Osteocyte (in vitro differentiated cells): ENCODE data around the gene CORO2A. TPM values are rescaled to one million over a fixed set of nuclear protein-coding genes. Genes with fewer than 3 reads are reported as not detected.
A peak's percentile ranks its signal among the peaks of the same experiment; 100 is the strongest.
"Not testable (repeated sequence)": the region's sequence is repeated elsewhere in the genome, so short reads cannot be mapped to it uniquely, and the experiment has no call there.

Experiments
- DNase-seq: peaks from one replicate; pipeline ENCODE4 v3.0.0; 2021; ENCODE audit warnings: mixed read lengths; ENCODE audit not compliant: unreplicated experiment; ENCODE audit errors: extremely low spot score
- H3K27ac Mint-ChIP-seq: one replicate; pipeline ENCODE4 v1.8.0; 2021; ENCODE audit warnings: mild to moderate bottlenecking, mixed read lengths; ENCODE audit not compliant: unreplicated experiment
- H3K27me3 Mint-ChIP-seq: one replicate; pipeline ENCODE4 v1.8.0; 2021; ENCODE audit warnings: mixed read lengths; ENCODE audit not compliant: unreplicated experiment
- H3K36me3 Mint-ChIP-seq: one replicate; pipeline ENCODE4 v1.8.0; 2021; ENCODE audit warnings: mixed read lengths; ENCODE audit not compliant: unreplicated experiment
- H3K4me1 Mint-ChIP-seq: one replicate; pipeline ENCODE4 v1.8.0; 2021; ENCODE audit warnings: mixed read lengths; ENCODE audit not compliant: unreplicated experiment
- H3K4me3 Mint-ChIP-seq: one replicate; pipeline ENCODE4 v1.8.0; 2021; ENCODE audit warnings: mild to moderate bottlenecking, moderate library complexity, mixed read lengths; ENCODE audit not compliant: unreplicated experiment
- H3K9me3 Mint-ChIP-seq: one replicate; pipeline ENCODE4 v1.8.0; 2021; ENCODE audit warnings: mixed read lengths; ENCODE audit not compliant: unreplicated experiment
- total RNA-seq: library from RNA; stranded (reverse); gene quantifications from 2 replicates; pipeline ENCODE4 v1.2.1, GENCODE V29; 2021
- TF ChIP-seq, protein P1 (sequence below): fragments of 200-600 bp; sonication (generic); IDR thresholded peaks from 2 replicates; pipeline ENCODE4 v1.5.0; 2021; ENCODE audit warnings: antibody characterized with exemption, mild to moderate bottlenecking, moderate library complexity

Gene CORO2A
- total RNA-seq, 1 donor from 2014 or later = 1.8 TPM

DNA sequence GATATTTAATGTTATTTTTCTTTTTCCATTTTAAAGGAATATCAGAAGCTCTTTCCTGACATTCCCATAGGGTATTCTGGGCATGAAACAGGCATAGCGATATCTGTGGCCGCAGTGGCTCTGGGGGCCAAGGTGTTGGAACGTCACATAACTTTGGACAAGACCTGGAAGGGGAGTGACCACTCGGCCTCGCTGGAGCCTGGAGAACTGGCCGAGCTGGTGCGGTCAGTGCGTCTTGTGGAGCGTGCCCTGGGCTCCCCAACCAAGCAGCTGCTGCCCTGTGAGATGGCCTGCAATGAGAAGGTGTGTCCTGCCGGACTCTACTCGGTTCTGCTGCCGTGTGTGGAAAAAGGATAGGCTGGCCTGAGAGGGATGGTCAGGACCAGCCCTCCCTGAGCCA, 111.7 kb downstream of the CORO2A start:
- Mint-ChIP-seq H3K9me3 (no peaks in the 10 kb centered on the region), H3K27ac (no peak overlapping the region), H3K4me3 (no peak overlapping the region), H3K27me3 (no peaks in the 10 kb centered on the region), H3K4me1 (no peaks in the 10 kb centered on the region), H3K36me3 (peaks cover 31% of the 10 kb centered on the region)
- no peak for DNase-seq
- TF ChIP-seq, protein P1, sequence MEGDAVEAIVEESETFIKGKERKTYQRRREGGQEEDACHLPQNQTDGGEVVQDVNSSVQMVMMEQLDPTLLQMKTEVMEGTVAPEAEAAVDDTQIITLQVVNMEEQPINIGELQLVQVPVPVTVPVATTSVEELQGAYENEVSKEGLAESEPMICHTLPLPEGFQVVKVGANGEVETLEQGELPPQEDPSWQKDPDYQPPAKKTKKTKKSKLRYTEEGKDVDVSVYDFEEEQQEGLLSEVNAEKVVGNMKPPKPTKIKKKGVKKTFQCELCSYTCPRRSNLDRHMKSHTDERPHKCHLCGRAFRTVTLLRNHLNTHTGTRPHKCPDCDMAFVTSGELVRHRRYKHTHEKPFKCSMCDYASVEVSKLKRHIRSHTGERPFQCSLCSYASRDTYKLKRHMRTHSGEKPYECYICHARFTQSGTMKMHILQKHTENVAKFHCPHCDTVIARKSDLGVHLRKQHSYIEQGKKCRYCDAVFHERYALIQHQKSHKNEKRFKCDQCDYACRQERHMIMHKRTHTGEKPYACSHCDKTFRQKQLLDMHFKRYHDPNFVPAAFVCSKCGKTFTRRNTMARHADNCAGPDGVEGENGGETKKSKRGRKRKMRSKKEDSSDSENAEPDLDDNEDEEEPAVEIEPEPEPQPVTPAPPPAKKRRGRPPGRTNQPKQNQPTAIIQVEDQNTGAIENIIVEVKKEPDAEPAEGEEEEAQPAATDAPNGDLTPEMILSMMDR = no peak

DNA sequence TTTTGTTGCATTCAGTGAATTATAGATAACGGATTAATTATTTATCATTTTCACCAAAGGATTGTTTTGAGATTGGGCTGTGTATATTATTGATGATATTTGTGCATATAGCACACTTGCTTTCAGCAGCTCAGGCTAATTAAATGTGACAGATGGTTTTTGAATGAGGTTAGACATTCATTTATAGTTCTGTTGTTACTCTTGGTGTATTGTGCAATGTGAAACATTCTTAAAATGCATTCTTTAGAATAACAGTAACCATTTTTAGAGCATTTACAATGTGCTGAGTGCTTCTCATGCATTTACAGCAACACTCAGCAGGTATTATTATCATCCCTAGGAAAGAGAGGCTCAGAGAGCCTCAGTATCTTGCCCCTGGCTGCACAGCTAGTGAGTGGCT, 112.1 kb downstream of the CORO2A start:
- Mint-ChIP-seq H3K27ac (no peak overlapping the region), H3K36me3 (peaks cover 31% of the 10 kb centered on the region), H3K27me3 (no peaks in the 10 kb centered on the region), H3K9me3 (no peaks in the 10 kb centered on the region), H3K4me3 (no peak overlapping the region), H3K4me1 (no peaks in the 10 kb centered on the region)
- TF ChIP-seq, protein P1 = no peak
- no peak for DNase-seq

DNA sequence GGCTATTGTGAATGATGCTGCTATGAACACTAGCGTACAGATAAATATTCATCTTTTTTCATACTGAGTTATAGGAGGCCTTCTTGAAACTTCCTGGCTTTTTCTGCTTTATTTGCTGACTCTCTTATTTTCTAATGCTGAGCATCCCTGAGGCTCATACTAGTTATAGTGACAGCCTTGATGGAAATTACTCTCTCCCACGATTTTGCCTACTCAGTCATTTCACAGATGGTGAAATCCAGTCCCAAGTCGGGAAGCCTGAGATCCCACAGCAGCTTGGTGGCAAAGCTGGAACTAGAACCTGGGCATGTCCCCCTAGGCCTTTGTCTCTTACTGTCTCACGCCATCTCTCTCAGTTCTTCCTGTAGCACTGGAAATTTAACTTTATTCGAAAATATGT, 113.5 kb downstream of the CORO2A start:
- no peak for DNase-seq

DNA sequence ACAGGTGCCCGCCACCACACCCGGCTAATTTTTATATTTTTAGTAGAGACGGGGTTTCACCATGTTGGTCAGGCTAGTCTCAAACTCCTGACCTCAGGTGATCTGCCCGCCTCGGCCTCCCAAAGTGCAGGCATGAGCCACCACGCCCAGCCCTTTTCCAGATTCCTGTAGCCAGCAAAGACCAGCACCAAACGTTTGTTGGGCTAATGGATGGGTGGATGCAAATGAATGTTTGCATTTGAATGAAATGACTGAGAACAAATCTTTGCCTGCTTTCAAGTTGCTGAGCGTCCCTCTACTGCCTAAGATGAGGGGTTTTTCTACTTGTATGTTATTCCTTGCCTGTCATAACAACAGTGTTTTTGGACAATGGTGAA, 115.9 kb downstream of the CORO2A start:
- not testable (repeated sequence) for H3K4me3 Mint-ChIP-seq, DNase-seq, H3K27me3 Mint-ChIP-seq, H3K27ac Mint-ChIP-seq, H3K9me3 Mint-ChIP-seq, H3K4me1 Mint-ChIP-seq
- peaks cover 15% of the 10 kb centered on the region for H3K36me3 Mint-ChIP-seq

More for the DNA sequence above, 113.5 kb downstream of the CORO2A start:
- H3K4me3 Mint-ChIP-seq = no peak overlapping the region
- peaks cover 30% of the 10 kb centered on the region for H3K36me3 Mint-ChIP-seq
- H3K27me3 Mint-ChIP-seq = no peaks in the 10 kb centered on the region
- peaks cover 8% of the 10 kb centered on the region for H3K4me1 Mint-ChIP-seq
- TF ChIP-seq, protein P1 = no peak
- H3K9me3 Mint-ChIP-seq = no peaks in the 10 kb centered on the region
- no peak overlapping the region for H3K27ac Mint-ChIP-seq

DNA sequence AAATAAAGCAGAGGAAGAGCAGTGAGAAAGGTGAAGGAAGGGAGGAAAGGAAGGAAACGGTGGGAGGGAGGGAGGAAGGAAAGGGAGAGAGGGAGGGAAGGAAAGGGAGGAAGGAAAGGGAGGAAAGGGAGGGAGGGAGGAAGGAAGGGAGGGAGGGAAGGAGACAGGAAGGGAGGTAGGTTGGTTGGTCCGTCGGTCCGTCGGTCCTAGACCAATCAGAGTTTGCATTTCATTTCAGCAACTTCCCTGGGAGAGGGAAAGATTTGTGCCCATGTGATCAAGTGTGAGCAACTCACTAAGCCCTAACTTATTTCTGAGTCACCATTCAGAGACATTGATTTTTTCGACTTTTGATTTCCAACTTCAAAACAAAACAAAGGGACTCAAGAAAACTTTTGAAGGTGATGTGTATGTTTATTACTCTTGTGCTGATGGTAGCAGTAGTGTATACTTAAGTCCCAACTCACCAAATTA, 117.1 kb downstream of the CORO2A start:
- H3K27ac Mint-ChIP-seq = peak overlapping the region; percentile 10
- TF ChIP-seq, protein P1 = no peak
- H3K9me3 Mint-ChIP-seq = no peaks in the 10 kb centered on the region
- DNase-seq = no peak
- no peak overlapping the region for H3K4me3 Mint-ChIP-seq
- H3K4me1 Mint-ChIP-seq = peaks cover 9% of the 10 kb centered on the region
- H3K36me3 Mint-ChIP-seq = peaks cover 11% of the 10 kb centered on the region
- no peaks in the 10 kb centered on the region for H3K27me3 Mint-ChIP-seq
